ENCODE measurements around the gene RHOT1.
"Not testable (repeated sequence)": the region's sequence is repeated elsewhere in the genome, so short reads cannot be mapped to it uniquely, and the experiment has no call there.

- TF ChIP-seq CTCF, EZH2 (IDR thresholded peaks at IDR 0.05): not testable (repeated sequence)
Measured at GRCh38 chr17:32179103-32179502, 36.8 kb downstream of the RHOT1 start.

All from neural progenitor cell (in vitro differentiated cells).